ENCODE results near the gene NDUFS3.
"Not testable (repeated sequence)": the region's sequence is repeated elsewhere in the genome, so short reads cannot be mapped to it uniquely, and the experiment has no call there.

The NDUFS3 gene

DNA sequence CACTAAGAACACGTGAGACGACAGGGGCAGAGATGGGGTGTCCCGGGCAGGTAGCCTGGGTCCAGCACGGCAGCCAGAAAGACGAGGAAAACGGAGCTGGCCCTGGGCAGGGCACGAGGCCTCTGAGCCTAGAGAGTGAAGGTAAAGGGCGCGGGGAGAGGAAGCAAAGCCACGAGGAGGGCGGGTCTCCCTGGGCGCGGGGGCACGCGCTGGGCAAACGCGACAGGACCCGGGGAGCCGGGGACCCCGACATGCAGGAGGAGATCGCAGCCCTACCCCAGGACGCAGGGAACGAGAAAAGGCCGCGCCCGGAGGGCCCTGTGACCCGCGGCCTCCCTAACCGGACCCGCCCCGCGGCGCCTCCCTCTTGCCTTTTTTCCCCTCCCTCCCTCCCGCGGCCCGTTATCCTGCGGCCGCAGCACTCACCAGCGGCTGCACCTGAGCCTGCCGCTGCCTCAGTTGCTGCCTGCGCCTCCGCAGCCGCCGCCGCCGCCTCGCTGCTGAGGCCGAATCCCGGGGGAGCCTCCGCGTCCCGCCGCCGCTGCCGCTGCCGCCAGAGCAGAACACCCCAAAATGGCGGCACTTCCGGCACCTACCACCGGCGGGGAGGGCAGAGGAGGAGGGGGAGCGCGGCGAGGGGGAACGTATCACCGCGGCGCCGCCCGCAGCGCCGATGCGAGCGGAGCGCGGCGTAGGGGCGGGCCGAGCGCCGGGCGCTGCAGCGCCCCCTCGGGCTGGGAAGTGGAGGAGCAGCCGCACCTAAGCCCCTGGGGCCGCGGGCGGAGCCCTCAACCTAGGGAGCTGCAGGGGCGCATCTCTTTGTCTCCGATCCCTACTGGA is 26.1 kb upstream of the NDUFS3 start, which contains the start of gene CELF1:
Gene CELF1 (minus strand): TSS at position 567 of the 840 bp plus-strand sequence. CDS start 53,609 bp downstream, outside the sequence.
- DNase-seq: peak; percentile 80
- H3K27ac ChIP-seq: peak within 1 kb of the TSS; percentile 63
- H3K4me3 ChIP-seq (ENCODE audit: low read depth, low read length): peak within 1 kb of the TSS; percentile 99
- in situ Hi-C loops (cut with HindIII; ENCODE audit: low pct_ligation_motif_present, low sequenced_read_pairs): no loop called here
- TF ChIP-seq, protein P1, sequence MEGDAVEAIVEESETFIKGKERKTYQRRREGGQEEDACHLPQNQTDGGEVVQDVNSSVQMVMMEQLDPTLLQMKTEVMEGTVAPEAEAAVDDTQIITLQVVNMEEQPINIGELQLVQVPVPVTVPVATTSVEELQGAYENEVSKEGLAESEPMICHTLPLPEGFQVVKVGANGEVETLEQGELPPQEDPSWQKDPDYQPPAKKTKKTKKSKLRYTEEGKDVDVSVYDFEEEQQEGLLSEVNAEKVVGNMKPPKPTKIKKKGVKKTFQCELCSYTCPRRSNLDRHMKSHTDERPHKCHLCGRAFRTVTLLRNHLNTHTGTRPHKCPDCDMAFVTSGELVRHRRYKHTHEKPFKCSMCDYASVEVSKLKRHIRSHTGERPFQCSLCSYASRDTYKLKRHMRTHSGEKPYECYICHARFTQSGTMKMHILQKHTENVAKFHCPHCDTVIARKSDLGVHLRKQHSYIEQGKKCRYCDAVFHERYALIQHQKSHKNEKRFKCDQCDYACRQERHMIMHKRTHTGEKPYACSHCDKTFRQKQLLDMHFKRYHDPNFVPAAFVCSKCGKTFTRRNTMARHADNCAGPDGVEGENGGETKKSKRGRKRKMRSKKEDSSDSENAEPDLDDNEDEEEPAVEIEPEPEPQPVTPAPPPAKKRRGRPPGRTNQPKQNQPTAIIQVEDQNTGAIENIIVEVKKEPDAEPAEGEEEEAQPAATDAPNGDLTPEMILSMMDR (IDR thresholded peaks at IDR 0.05; ENCODE audit: low read depth, low read length, missing control alignments): peak; percentile 69
- H3K27me3 ChIP-seq (replicated peaks): no peaks in the 10 kb centered on the region
- no peaks in the 10 kb centered on the region for H3K36me3 ChIP-seq (replicated peaks)

DNA sequence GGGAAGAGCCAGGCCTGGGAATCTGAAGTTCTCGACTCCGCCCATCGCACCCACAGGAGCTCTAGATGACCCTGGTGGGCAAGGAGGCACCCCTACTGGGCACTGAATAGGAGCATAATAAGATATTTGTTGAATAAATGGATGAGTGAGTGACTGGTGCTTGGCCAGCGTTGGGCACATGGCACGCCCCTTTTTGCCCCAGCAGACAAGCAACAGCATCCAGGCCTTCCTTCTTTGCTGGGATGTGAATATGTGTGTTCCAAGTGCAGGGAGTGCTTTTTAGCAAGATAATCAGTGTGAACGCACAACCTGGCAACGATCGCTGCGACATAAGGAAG is 25.5 kb upstream of the NDUFS3 start:
- no peak for DNase-seq
- no peak overlapping the region for H3K27ac ChIP-seq
- in situ Hi-C loops (cut with HindIII; ENCODE audit: low pct_ligation_motif_present, low sequenced_read_pairs): no loop called here
- peak overlapping the region; percentile 65 for H3K4me3 ChIP-seq (ENCODE audit: low read depth, low read length)
- H3K36me3 ChIP-seq (replicated peaks): no peaks in the 10 kb centered on the region
- H3K27me3 ChIP-seq (replicated peaks): no peaks in the 10 kb centered on the region
- TF ChIP-seq, protein P1 (IDR thresholded peaks at IDR 0.05; ENCODE audit: low read depth, low read length, missing control alignments): no peak

GRCh38 chr11:47557004-47557403 is 21.9 kb upstream of the NDUFS3 start:
- H3K27me3 ChIP-seq (replicated peaks); H3K27ac ChIP-seq; H3K4me3 ChIP-seq (ENCODE audit: low read depth, low read length); H3K36me3 ChIP-seq (replicated peaks); DNase-seq; in situ Hi-C loops (cut with HindIII; ENCODE audit: low pct_ligation_motif_present, low sequenced_read_pairs): not testable (repeated sequence)

GRCh38 chr11:47558695-47559094 is 20.2 kb upstream of the NDUFS3 start:
- DNase-seq: no peak
- in situ Hi-C loops (cut with HindIII; ENCODE audit: low pct_ligation_motif_present, low sequenced_read_pairs): no loop called here
- Histone ChIP-seq H3K27me3 (replicated peaks) (no peaks in the 10 kb centered on the region), H3K36me3 (replicated peaks) (no peaks in the 10 kb centered on the region), H3K4me3 (ENCODE audit: low read depth, low read length) (no peak overlapping the region), H3K27ac (no peak overlapping the region)
- TF ChIP-seq, protein P1 (IDR thresholded peaks at IDR 0.05; ENCODE audit: low read depth, low read length, missing control alignments): no peak

DNA sequence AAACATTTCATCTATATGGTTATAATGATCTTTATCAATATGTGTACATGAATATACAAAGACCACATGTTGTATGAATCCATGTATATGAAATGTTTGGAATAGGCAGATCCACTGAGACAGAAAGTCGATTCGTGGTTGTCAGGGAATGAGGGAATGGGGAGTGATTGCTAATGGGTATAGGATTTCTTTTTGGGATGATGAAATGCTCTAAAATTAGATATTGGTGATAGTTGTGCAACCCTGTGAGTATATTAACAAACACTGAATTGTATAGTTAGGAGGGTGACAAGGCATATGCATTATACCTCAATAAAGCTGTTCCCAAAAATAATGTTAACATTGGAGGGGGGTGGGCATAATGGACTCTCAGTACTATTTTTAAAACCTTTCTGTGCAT is 18.4 kb upstream of the NDUFS3 start:
- no peak for DNase-seq
- Histone ChIP-seq H3K36me3 (replicated peaks) (no peaks in the 10 kb centered on the region), H3K27ac (no peak overlapping the region), H3K27me3 (replicated peaks) (no peaks in the 10 kb centered on the region), H3K4me3 (ENCODE audit: low read depth, low read length) (no peak overlapping the region)
- in situ Hi-C loops (cut with HindIII; ENCODE audit: low pct_ligation_motif_present, low sequenced_read_pairs): no loop called here
- TF ChIP-seq, protein P1 (IDR thresholded peaks at IDR 0.05; ENCODE audit: low read depth, low read length, missing control alignments): no peak

- H3K27me3 ChIP-seq (replicated peaks); in situ Hi-C loops (cut with HindIII; ENCODE audit: low pct_ligation_motif_present, low sequenced_read_pairs); H3K27ac ChIP-seq; H3K36me3 ChIP-seq (replicated peaks); DNase-seq; H3K4me3 ChIP-seq (ENCODE audit: low read depth, low read length): not testable (repeated sequence)
Measured at GRCh38 chr11:47562393-47562792, 16.5 kb upstream of the NDUFS3 start.

GRCh38 chr11:47564366-47564765 is 14.5 kb upstream of the NDUFS3 start:
- H3K27me3 ChIP-seq (replicated peaks); DNase-seq; H3K36me3 ChIP-seq (replicated peaks); H3K27ac ChIP-seq; in situ Hi-C loops (cut with HindIII; ENCODE audit: low pct_ligation_motif_present, low sequenced_read_pairs); H3K4me3 ChIP-seq (ENCODE audit: low read depth, low read length): not testable (repeated sequence)
